Measurements from ENCODE around the gene FAR1.

GRCh38 chr11:13667245-13667644 lies 1.2 kb upstream of the FAR1 start:
- TF ChIP-seq CTCF (IDR thresholded peaks at IDR 0.05; ENCODE audit: low read depth, low read length, poor library complexity, severe bottlenecking) (no peak), EZH2phosphoT487 (IDR thresholded peaks at IDR 0.05; ENCODE audit: borderline replicate concordance, low read length) (no peak)
